GM18951 (cell line): ENCODE data around the gene KMT2C.
"Not testable (repeated sequence)": the region's sequence is repeated elsewhere in the genome, so short reads cannot be mapped to it uniquely, and the experiment has no call there.

Experiments
- POLR2A ChIP-seq: IDR thresholded peaks from 4 replicates; pipeline ENCODE4 v1.6.1; 2011; ENCODE audit warnings: mild to moderate bottlenecking; ENCODE audit not compliant: insufficient read length, insufficient read depth; ENCODE audit errors: extremely low read depth
- in situ Hi-C: fragments of 300-500 bp; cut with MboI; formaldehyde crosslinking; loops from one replicate; pipeline ENCODE4 v1.12.0; 2022; ENCODE audit warnings: low sequenced_read_pairs, mixed read lengths, inconsistent platforms; ENCODE audit not compliant: unreplicated experiment

KMT2C gene

DNA sequence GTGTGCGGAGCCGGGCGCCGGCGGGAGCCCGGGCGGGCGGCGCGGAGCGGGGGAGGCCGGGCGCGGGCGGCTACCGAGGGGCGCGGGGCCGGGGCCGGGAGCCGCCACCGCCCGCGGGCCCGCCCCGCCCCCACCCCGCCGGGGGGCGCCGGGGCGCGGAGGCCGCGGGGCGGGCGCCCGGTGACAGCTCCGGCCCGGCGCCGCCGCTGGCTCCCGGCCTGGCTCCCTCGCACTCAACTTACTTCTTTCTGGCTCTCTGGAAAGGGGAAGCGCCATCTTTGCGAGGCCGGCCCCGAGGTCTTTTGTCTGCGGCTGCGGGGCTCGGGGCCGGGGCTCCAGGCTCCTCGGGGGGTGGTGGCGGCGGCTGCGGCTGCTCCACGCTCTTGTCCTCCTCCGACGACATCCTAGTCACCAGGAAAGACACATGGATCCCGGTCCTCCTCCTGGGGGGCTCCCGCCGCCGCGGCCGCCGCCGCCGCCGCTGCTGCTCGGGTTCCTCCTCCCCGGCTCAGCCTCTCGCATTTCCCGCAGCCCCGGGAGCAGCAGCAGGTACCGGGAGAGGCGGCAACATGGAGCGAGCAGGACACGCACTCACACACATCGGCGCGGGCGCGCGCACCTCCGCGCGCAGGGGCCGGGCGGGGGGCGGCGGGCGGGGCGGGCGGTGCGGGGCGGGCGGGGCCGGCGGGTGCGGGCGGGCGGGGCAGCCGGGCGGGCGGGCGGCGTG is at the start of gene KMT2C:
TSS of gene KMT2C (minus strand) at position 620 of the 727 bp plus-strand sequence. CDS start at position 403, 217 bp downstream.
- TF ChIP-seq POLR2A = peak; percentile 56
- in situ Hi-C loops = no loop called here

- no peak for TF ChIP-seq POLR2A
- in situ Hi-C loops = no loop called here
These were observed 45.3 kb upstream of the KMT2C start for GRCh38 chr7:152481082-152481481.

GRCh38 chr7:152480664-152481063 is 44.9 kb upstream of the KMT2C start:
- in situ Hi-C loops = no loop called here
- no peak for TF ChIP-seq POLR2A

- no peak for TF ChIP-seq POLR2A
- in situ Hi-C loops = no loop called here
These were observed 43.8 kb upstream of the KMT2C start for GRCh38 chr7:152479595-152479994.

- in situ Hi-C loops = no loop called here
These were observed 42.3 kb upstream of the KMT2C start for GRCh38 chr7:152478140-152478539.

GRCh38 chr7:152477079-152477478 is 41.3 kb upstream of the KMT2C start:
- in situ Hi-C loops = no loop called here
- no peak for TF ChIP-seq POLR2A

More at GRCh38 chr7:152478140-152478539, 42.3 kb upstream of the KMT2C start:
- no peak for TF ChIP-seq POLR2A

- TF ChIP-seq POLR2A = no peak
- in situ Hi-C loops = no loop called here
These were observed 40.7 kb upstream of the KMT2C start for GRCh38 chr7:152476551-152476950.

GRCh38 chr7:152471023-152471620 is 35.3 kb upstream of the KMT2C start:
- in situ Hi-C loops = not testable (repeated sequence)

- in situ Hi-C loops = not testable (repeated sequence)
These were observed 34.6 kb upstream of the KMT2C start for GRCh38 chr7:152470251-152471022.

GRCh38 chr7:152469576-152469975 is 33.8 kb upstream of the KMT2C start:
- in situ Hi-C loops = not testable (repeated sequence)

DNA sequence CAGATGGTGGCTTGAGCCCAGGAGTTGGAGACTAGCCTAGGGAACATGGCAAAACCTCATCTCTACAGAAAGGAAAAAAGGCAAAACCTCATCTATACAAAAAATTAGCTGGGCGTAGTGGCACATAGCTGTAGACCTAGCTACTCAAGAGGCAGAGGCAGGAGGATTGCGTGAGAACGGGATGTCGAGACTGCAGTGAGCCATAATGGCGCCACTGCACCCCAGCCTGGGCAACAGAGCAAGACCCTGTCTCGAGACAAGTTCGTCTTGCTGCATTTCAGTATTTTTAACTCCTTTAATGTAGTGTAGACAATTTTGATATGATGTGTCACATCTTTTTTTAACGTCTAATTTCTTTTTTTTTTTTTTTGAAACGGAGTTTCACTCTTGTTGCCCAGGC is 31.4 kb upstream of the KMT2C start:
- in situ Hi-C loops = no loop called here
- TF ChIP-seq POLR2A = no peak

DNA sequence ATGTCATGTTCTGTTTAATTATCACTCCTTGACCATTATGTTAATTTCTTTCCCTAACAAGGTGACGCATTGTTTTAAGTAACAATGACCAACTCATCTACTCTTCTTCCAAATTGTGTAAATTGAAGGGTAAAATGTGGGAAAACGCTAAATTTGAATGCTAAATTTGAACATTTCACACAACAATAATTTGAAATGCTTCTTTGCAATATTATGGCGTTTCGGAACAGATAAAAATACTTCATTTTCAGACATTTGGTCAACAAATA is 29.2 kb upstream of the KMT2C start:
- in situ Hi-C loops = no loop called here
- TF ChIP-seq POLR2A = no peak

DNA sequence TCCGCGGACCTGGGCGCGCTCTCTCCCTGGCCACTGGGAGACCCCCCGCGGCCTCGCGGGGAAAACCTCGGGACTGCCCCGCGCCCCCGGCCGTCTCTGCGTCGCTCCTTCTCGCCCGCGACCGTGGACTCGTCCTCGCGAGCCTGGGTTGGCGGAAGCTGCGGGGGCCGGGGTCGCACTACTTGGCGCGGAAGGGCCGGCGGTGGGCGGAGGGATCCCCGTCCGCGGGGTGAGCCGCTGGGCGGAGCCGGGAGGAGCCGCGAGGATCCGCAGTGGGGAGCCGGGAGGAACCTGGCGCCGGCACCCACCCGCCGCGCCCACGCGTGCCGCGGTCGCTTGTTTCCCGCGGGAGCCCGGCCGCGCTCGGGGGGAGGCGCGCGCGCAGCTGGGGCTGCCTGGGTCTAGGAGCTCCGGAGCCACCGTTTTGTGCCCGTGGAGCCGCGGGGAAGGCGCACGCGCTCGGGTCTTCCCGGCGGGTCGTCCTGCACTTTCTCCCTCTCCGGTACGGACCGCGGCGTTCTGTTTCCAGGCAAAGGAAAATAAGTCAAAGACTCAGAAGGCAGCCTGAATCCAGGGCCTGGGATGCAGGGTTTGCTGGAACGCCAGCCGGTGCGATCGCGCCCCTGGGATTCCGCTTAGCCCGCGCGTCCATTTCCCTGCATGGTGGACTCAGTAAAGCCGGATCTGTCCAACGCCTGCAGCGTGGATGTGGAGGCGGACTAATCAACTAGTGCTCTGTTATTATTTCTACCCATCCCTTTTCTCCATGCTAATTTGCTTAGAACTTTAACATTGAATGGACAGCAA is 28.7 kb upstream of the KMT2C start:
- peak; percentile 72 for TF ChIP-seq POLR2A
- in situ Hi-C loops = no loop called here
